HAP-1 (cell line): ENCODE measurements around the gene RNF11.

Experiments used
- DNase-seq, 2 experiments: peaks; one replicate each; pipeline ENCODE4 v3.0.0-alpha.2; 2016 to 2020; ENCODE audit warnings: low spot score in 2 of 2
- H3K27me3 ChIP-seq: fragments of 250-450 bp; sonication (Bioruptor Pico); 2 replicates; pipeline ENCODE4 v1.5.1; 2020; ENCODE audit warnings: low read depth, mild to moderate bottlenecking, moderate library complexity
- H3K36me3 ChIP-seq: fragments of 250-450 bp; sonication (Bioruptor Pico); replicated peaks from 2 replicates; pipeline ENCODE4 v1.5.1; 2020; ENCODE audit warnings: mild to moderate bottlenecking
- H3K4me1 ChIP-seq: fragments of 250-450 bp; sonication (Bioruptor Pico); 2 replicates; pipeline ENCODE4 v1.5.1; 2020; ENCODE audit warnings: mild to moderate bottlenecking
- H3K4me3 ChIP-seq: fragments of 250-450 bp; sonication (Bioruptor Pico); 2 replicates; pipeline ENCODE4 v1.5.1; 2020; ENCODE audit warnings: mild to moderate bottlenecking, moderate library complexity
- H3K9me3 ChIP-seq: fragments of 250-450 bp; sonication (Bioruptor Pico); 2 replicates; pipeline ENCODE4 v1.5.1; 2020; ENCODE audit warnings: mild to moderate bottlenecking, moderate library complexity
- in situ Hi-C: fragments of 300-500 bp; cut with MboI; formaldehyde crosslinking; loops from 3 replicates; pipeline ENCODE4 v1.14.3; 2020; ENCODE audit warnings: low sequenced_read_pairs, inconsistent platforms, mixed read lengths

The RNF11 gene

GRCh38 chr1:51284487-51284954 is 48.4 kb downstream of the RNF11 start:
- H3K9me3 ChIP-seq: no peaks in the 10 kb centered on the region
- no peaks in the 10 kb centered on the region for H3K27me3 ChIP-seq
- H3K4me1 ChIP-seq: peaks cover 3% of the 10 kb centered on the region
- no peaks in the 10 kb centered on the region for H3K36me3 ChIP-seq
- no peak for DNase-seq
- in situ Hi-C loops: no loop called here
- no peak overlapping the region for H3K4me3 ChIP-seq

DNA sequence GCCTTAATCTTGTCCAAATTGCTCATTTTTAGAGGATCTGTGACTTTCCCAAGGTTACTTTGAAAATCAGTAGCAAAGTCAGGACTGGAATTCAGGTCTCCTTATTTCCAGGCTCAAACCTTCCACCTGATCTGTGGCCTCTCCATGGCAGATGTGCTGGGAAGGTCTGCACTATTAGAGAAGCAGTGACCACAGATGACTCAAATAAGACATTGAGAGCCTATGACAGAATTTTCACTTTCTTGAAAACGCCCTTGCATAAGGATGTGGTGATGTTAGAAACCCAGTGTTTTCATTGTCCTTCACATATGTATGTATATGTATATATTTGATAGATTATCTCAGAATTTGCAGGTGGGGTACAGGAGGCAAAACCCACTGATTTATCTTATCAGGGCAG is 49.0 kb downstream of the RNF11 start:
- Histone ChIP-seq H3K9me3 (no peaks in the 10 kb centered on the region), H3K36me3 (no peaks in the 10 kb centered on the region), H3K4me1 (peaks cover 3% of the 10 kb centered on the region), H3K4me3 (no peak overlapping the region), H3K27me3 (no peaks in the 10 kb centered on the region)
- DNase-seq: no peak
- in situ Hi-C loops: no loop called here

- H3K27me3 ChIP-seq: no peaks in the 10 kb centered on the region
- no peak overlapping the region for H3K4me3 ChIP-seq
- no peaks in the 10 kb centered on the region for H3K9me3 ChIP-seq
- in situ Hi-C loops: no loop called here
- H3K36me3 ChIP-seq: no peaks in the 10 kb centered on the region
- H3K4me1 ChIP-seq: peaks cover 3% of the 10 kb centered on the region
- DNase-seq: no peak
These were observed 51.9 kb downstream of the RNF11 start for GRCh38 chr1:51287966-51288365.

DNA sequence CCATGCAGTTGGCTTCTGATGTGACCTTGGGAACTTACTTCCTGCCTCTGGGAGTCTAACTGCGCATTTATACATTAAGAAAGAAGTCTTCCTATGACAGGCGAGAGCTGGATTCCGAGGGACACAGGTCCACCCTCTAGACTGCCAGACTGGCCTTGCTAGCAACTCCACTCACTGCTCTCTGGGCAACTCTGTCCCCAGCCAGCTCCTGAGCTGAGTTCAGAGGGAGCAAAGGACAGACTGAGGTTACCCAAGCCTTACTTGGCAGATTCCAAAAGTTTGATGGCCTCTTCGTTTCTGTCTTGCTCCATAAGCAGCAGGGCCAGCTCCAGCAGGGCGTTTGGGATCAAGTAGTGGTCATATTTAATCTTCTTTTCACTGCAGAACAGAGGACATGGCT is 52.5 kb downstream of the RNF11 start:
- Histone ChIP-seq H3K4me1 (peaks cover 3% of the 10 kb centered on the region), H3K9me3 (no peaks in the 10 kb centered on the region), H3K27me3 (no peaks in the 10 kb centered on the region), H3K4me3 (no peak overlapping the region), H3K36me3 (no peaks in the 10 kb centered on the region)
- no peak for DNase-seq
- in situ Hi-C loops: no loop called here

DNA sequence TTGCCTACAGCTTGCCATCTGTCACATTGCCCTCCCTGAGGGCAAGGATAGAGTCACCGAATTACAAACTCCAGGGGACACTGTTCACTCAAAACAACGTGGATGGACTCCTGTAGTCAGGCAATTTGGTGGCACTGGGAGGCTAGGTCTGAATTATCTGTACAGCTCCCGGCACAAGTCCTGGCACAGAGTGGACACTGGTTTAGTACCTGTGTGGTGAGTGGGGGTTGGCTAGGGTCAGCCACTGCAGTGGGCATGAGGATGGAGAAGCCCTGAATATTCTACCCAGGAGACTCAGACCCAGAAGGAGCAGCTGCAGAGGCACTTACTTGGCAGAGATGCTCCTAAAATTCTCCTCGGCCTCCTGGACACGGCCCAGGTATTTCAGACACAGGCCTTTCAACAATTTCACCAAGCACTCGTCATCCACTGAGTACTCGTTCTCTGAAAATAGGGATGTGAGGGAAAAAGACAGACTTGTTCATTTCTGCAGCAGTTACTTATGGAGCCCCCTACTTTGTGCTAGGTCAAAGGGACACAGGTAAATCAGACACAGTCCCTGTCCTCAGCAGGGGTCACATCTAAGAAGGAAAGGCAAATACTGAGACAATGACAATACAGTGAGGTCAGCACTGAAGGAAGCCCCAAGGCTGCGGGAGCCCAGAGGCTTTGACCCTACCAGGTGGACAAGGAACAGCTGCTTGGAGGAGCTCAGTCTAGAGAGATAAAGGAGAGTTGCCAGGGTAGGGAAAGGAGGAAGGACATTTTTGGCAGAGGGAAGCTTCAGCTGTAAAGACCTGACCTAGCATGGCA is 53.8 kb downstream of the RNF11 start:
- no peak for DNase-seq
- in situ Hi-C loops: loop anchor here (10.0 kb wide), 1 partner anchor 95 kb away; no protein-coding TSS in a partner anchor
- H3K9me3 ChIP-seq: no peaks in the 10 kb centered on the region
- H3K4me1 ChIP-seq: peaks cover 3% of the 10 kb centered on the region
- H3K4me3 ChIP-seq: no peak overlapping the region
- no peaks in the 10 kb centered on the region for H3K27me3 ChIP-seq
- H3K36me3 ChIP-seq: no peaks in the 10 kb centered on the region

DNA sequence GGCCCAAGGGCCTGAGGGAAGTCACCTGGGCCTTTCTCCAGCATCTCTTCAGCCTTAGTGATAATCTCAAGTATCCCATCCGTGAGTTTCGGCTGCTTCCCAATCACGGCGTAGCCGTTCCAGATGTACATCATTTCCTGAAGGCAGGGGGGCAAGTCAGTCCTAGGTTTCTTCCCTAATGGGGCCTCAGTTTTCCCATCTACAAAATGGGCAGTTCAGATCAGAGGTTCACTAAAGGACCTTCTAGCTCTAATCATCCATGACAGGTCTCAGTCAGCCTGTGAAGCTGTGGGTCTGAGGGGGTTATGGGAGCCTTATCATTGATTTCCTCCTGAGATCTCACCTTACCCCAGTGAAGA is 54.4 kb downstream of the RNF11 start:
- in situ Hi-C loops: loop anchor here (10.0 kb wide), 1 partner anchor 96 kb away; no protein-coding TSS in a partner anchor

DNA sequence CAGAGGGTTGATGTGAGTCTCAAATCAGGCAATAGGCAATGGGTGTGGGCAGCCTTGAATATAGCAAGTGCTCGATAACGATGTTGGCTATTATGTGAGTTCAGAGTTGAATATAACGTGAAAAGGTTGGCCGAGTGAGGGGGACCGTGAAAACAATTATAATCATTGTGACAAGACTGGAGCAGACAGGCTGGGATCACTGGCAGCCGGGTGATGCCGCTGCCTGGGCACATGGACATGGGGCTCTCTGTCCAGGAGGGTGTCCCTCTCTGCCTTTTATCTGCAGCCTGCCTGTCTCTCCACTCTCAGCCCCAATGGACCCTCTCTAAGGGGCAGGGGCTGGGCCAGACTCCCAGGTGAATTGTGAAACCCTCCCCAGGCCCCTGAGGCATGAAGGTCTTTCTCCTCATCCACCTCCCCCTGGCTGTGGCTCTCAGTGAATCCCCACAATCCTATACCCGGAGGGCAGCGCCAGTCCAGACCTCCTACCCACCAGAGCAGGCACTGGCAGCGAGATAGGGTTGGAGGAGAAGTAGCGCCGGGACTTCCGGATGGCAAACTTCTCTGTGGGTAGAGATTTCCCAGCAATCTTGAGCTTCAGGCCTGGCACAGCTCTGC is 57.9 kb downstream of the RNF11 start:
- in situ Hi-C loops: loop anchor here (10.0 kb wide), 1 partner anchor 99 kb away; no protein-coding TSS in a partner anchor

More for the DNA sequence above, 54.4 kb downstream of the RNF11 start:
- DNase-seq: no peak
- H3K27me3 ChIP-seq: no peaks in the 10 kb centered on the region
- no peak overlapping the region for H3K4me3 ChIP-seq
- H3K4me1 ChIP-seq: peaks cover 3% of the 10 kb centered on the region
- H3K9me3 ChIP-seq: no peaks in the 10 kb centered on the region
- H3K36me3 ChIP-seq: no peaks in the 10 kb centered on the region

DNA sequence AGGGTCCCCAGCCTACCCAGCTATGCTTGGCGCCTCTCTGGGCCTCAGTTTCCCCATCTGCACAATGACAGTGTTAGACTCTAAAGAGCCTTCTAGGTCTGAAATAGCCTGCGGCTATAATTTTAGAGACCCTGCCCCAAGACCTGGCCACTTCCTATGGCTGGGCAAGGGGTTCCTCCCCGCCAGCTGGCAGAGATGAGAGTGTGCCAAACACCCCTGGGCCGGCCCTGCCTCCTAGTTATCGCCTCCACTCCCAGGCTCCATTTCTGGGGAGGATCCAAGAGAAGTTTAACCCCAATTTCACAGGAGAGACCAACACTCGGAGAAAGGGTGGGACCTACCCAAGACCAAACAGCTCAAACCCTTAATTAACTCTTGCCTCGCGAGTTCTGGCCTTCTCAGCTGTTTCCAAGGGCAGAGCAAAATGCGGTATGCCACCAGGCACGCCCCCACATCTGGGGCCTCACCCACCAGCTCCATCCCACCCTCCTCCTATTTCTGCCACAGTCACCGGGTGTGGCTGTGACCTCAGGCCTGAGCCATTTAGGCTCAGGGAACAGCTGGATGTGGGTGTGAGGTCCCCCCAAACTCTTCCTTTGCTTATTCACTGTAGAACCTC is 58.6 kb downstream of the RNF11 start:
- peaks cover 3% of the 10 kb centered on the region for H3K4me1 ChIP-seq
- no peak for DNase-seq
- in situ Hi-C loops: loop anchor here (10.0 kb wide), 1 partner anchor 100 kb away; no protein-coding TSS in a partner anchor

More for the DNA sequence above, 57.9 kb downstream of the RNF11 start:
- Histone ChIP-seq H3K27me3 (no peaks in the 10 kb centered on the region), H3K4me3 (no peak overlapping the region), H3K9me3 (no peaks in the 10 kb centered on the region), H3K4me1 (peaks cover 3% of the 10 kb centered on the region), H3K36me3 (no peaks in the 10 kb centered on the region)
- DNase-seq: no peak

DNA sequence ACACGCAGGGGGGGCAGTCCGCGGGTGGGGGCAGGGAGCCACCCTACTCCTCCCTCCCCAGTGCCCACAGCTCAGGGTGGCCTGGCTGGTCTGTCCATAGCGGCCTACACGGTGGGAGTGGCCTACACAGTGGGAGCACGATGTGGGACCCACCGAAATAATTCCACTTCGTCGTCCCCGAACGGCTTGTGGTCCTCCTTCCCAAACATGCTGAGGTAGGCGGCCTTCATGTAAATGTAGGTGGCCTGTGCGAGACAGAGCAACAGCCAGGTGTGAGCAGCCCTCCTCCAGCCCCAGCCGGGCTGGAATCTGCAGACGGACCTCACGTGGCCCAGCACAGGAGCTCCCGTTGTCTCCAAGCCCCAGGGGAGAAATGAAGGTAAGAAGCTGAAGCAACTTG is 59.9 kb downstream of the RNF11 start:
- H3K4me1 ChIP-seq: peaks cover 3% of the 10 kb centered on the region
- in situ Hi-C loops: loop anchor here (10.0 kb wide), 1 partner anchor 101 kb away; no protein-coding TSS in a partner anchor
- no peaks in the 10 kb centered on the region for H3K36me3 ChIP-seq
- H3K27me3 ChIP-seq: no peaks in the 10 kb centered on the region
- DNase-seq: no peak
- H3K4me3 ChIP-seq: no peak overlapping the region
- H3K9me3 ChIP-seq: no peaks in the 10 kb centered on the region

More for the DNA sequence above, 58.6 kb downstream of the RNF11 start:
- Histone ChIP-seq H3K36me3 (no peaks in the 10 kb centered on the region), H3K4me3 (no peak overlapping the region), H3K27me3 (no peaks in the 10 kb centered on the region), H3K9me3 (no peaks in the 10 kb centered on the region)

- in situ Hi-C loops: loop anchor here (10.0 kb wide), 1 partner anchor 102 kb away; no protein-coding TSS in a partner anchor
- Histone ChIP-seq H3K9me3 (no peaks in the 10 kb centered on the region), H3K4me3 (no peak overlapping the region), H3K36me3 (no peaks in the 10 kb centered on the region), H3K4me1 (peaks cover 3% of the 10 kb centered on the region), H3K27me3 (no peaks in the 10 kb centered on the region)
- peak; percentile 79 to 94 for DNase-seq
These were observed 60.6 kb downstream of the RNF11 start for GRCh38 chr1:51296383-51297357.

GRCh38 chr1:51297401-51298321 is 61.6 kb downstream of the RNF11 start:
- H3K4me3 ChIP-seq: no peak overlapping the region
- H3K36me3 ChIP-seq: no peaks in the 10 kb centered on the region
- in situ Hi-C loops: loop anchor here (10.0 kb wide), 1 partner anchor 103 kb away; no protein-coding TSS in a partner anchor
- DNase-seq: no peak
- H3K27me3 ChIP-seq: no peaks in the 10 kb centered on the region
- peaks cover 3% of the 10 kb centered on the region for H3K4me1 ChIP-seq
- H3K9me3 ChIP-seq: no peaks in the 10 kb centered on the region

DNA sequence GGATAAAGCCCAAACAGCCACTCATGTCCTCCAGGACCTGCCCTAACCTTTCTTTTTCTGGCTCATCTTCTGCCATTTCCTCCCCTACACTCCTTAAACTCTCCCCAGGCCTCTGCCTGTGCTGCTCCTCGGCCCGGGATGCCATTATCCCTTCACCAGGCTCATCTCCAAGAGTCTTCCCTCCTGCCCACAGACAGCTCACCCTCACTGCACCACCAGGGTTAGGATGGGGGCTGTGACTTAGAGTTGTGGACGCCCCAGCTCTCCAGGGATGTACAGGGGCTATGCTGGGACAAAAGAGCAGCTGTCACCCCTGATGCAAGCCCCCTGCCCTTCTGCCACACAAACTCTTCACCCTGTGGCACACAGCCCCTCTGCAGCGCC is 62.2 kb downstream of the RNF11 start:
- in situ Hi-C loops: loop anchor here (10.0 kb wide), 1 partner anchor 104 kb away; no protein-coding TSS in a partner anchor
- no peaks in the 10 kb centered on the region for H3K27me3 ChIP-seq
- no peak for DNase-seq
- H3K4me3 ChIP-seq: no peak overlapping the region
- H3K36me3 ChIP-seq: no peaks in the 10 kb centered on the region
- H3K9me3 ChIP-seq: no peaks in the 10 kb centered on the region
- peaks cover 3% of the 10 kb centered on the region for H3K4me1 ChIP-seq
